HepG2 (cell line): ENCODE measurements around the gene BUB1B. TPM values are rescaled to one million over a fixed set of nuclear protein-coding genes. Genes with fewer than 3 reads are reported as not detected.

ENCODE experiments used
- ATAC-seq: fragments of 200-7000 bp; cut with Tn5 transposase; 3 replicates; pipeline ENCODE4 v1.9.1; 2020; ENCODE audit warnings: mild to moderate bottlenecking, moderate library complexity
- BruUV-seq: library from RNA; stranded (reverse); fragments of 400-500 nt; replicated peaks from 2 replicates; lab custom pipeline; 2021; lab: Mats Ljungman, UMichigan
- CTCF ChIA-PET: fragments of 300-600 bp; formaldehyde crosslinking; extraction: SDS; loops from one replicate; lab custom pipeline; 2021; ENCODE audit warnings: low total read pairs, inconsistent platforms, low intra/inter-chr PET ratio; lab: Yijun Ruan, JAX
- POLR2A ChIA-PET: fragments of 350-600 bp; sonication (Branson Sonifier 250); formaldehyde crosslinking; loops from one replicate; lab custom pipeline; 2020; ENCODE audit warnings: antibody characterized with exemption, inconsistent platforms; lab: Yijun Ruan, JAX
- DNase-seq: peaks from one replicate; pipeline ENCODE4 v3.0.0-alpha.2; 2015; ENCODE audit warnings: low spot score
- FAIRE-seq: peaks from 3 replicates; lab custom pipeline; 2011; peaks lifted over from hg19 to GRCh38; lab: Jason Lieb, UNC
- H2AFZ ChIP-seq: one replicate; pipeline ENCODE4 v1.6.1; 2011; ENCODE audit warnings: low read length, inconsistent platforms
- H3K27ac ChIP-seq: fragments of 300-600 bp; 3 replicates; pipeline ENCODE4 v1.8.0; 2011; ENCODE audit warnings: mixed run types, mild to moderate bottlenecking, mixed read lengths, low read length, inconsistent platforms; ENCODE audit not compliant: insufficient read depth; ENCODE audit errors: extremely low read length
- H3K27me3 ChIP-seq, 2 experiments: fragments of 200-600 bp in 1 of 2; 2 replicates in 1 of 2; 3 replicates in 1 of 2; pipeline versions ENCODE4 v1.6.0 to v1.8.0; 2011; ENCODE audit warnings: low read length in 2 of 2, mild to moderate bottlenecking in 2 of 2, moderate library complexity in 2 of 2, inconsistent platforms in 1 of 2; ENCODE audit not compliant: insufficient read depth in 2 of 2, control insufficient read depth in 1 of 2
- H3K36me3 ChIP-seq, 2 experiments: fragments of 200-600 bp in 1 of 2; replicated peaks in 1 of 2; 2 replicates in 1 of 2; 3 replicates in 1 of 2; pipeline versions ENCODE4 v1.5.1 to v1.8.0; 2011; ENCODE audit warnings: low read length in 2 of 2, inconsistent platforms in 1 of 2; ENCODE audit not compliant: insufficient read depth in 2 of 2, control insufficient read depth in 1 of 2
- H3K4me1 ChIP-seq: 2 replicates; pipeline ENCODE4 v1.5.1; 2012; ENCODE audit warnings: low read length, inconsistent platforms; ENCODE audit not compliant: insufficient read depth
- H3K4me2 ChIP-seq: 2 replicates; pipeline ENCODE4 v1.6.0; 2011; ENCODE audit warnings: low read depth, low read length, inconsistent platforms
- H3K4me3 ChIP-seq, 3 experiments: fragments of 200-600 bp in 1 of 3; sonication (generic), shearing (Covaris generic) in 1 of 3; replicated peaks in 1 of 3; 2 replicates each; pipeline ENCODE4 v1.5.1; 2011 to 2016; ENCODE audit warnings: low read length in 3 of 3, inconsistent platforms in 2 of 3, low read depth in 2 of 3, mild to moderate bottlenecking in 2 of 3, control low read depth in 1 of 3, mixed read lengths in 1 of 3; ENCODE audit not compliant: insufficient read depth in 1 of 3
- H3K79me2 ChIP-seq: one replicate; pipeline ENCODE4 v1.6.1; 2011; ENCODE audit warnings: low read length, inconsistent platforms; ENCODE audit not compliant: insufficient read depth
- H3K9ac ChIP-seq: 2 replicates; pipeline ENCODE4 v1.6.0; 2011; ENCODE audit warnings: mild to moderate bottlenecking, low read depth, low read length, inconsistent platforms; ENCODE audit not compliant: insufficient read depth
- H3K9me3 ChIP-seq: 2 replicates; pipeline ENCODE4 v1.5.1; 2012; ENCODE audit warnings: mild to moderate bottlenecking, low read length
- H4K20me1 ChIP-seq: 2 replicates; pipeline ENCODE4 v1.6.0; 2011; ENCODE audit warnings: inconsistent platforms, mild to moderate bottlenecking, low read length, moderate library complexity; ENCODE audit not compliant: insufficient read depth
- AHR ChIP-seq: IDR thresholded peaks from 2 replicates; pipeline ENCODE4 v1.6.1; 2018; ENCODE audit warnings: missing genetic modification reagents, missing compliant biosample characterization
- AKAP8 ChIP-seq: sonication (generic); formaldehyde crosslinking; IDR thresholded peaks from 2 replicates; pipeline ENCODE4 v1.5.1; 2020; ENCODE audit warnings: mild to moderate bottlenecking, missing genetic modification reagents
- ARID3A ChIP-seq: IDR thresholded peaks from 2 replicates; pipeline ENCODE4 v1.6.1; 2012; ENCODE audit warnings: low read depth, low read length, improper control_type of control experiment
- ZNF18 ChIP-seq: sonication (generic); formaldehyde crosslinking; IDR thresholded peaks from 2 replicates; pipeline ENCODE4 v1.8.0; 2022; ENCODE audit warnings: mild to moderate bottlenecking, missing genetic modification reagents; ENCODE audit not compliant: insufficient replicate concordance
- ZNF546 ChIP-seq: sonication (generic); formaldehyde crosslinking; conservative IDR thresholded peaks from 2 replicates; pipeline ENCODE4 v1.8.1; 2023; ENCODE audit warnings: mild to moderate bottlenecking, missing genetic modification reagents
- ZNF552 ChIP-seq: sonication (generic); formaldehyde crosslinking; IDR thresholded peaks from 2 replicates; pipeline ENCODE4 v1.9.0; 2022; ENCODE audit warnings: missing genetic modification reagents, mild to moderate bottlenecking, borderline replicate concordance
- WGBS: methylation state at CpG from one replicate; pipeline ENCODE4 v1.1.6; 2017; ENCODE audit warnings: low lambda C conversion rate; 5-methylcytosine and 5-hydroxymethylcytosine counted together
- in situ Hi-C: cut with HindIII; loops from 2 replicates; pipeline ENCODE4 v1.10.0; 2017; ENCODE audit warnings: low pct_unique_long_range_greater_than_20kb; ENCODE audit not compliant: extremely low pct_ligation_motif_present
- intact Hi-C: fragments of 100-400 bp; cut with micrococcal nuclease; formaldehyde crosslinking; loops from one replicate; pipeline ENCODE4 v1.10.0; 2022; ENCODE audit not compliant: unreplicated experiment
- polyA plus RNA-seq, 8 experiments: library from polyadenylated mRNA; depleted of rRNA in 3 of 8; stranded (reverse) in 7 of 8; unstranded in 1 of 8; fragments of >200 nt; fragmentation: Illumina TruSeq in 4 of 8; extraction: Trizol in 4 of 8; gene quantifications; 2 replicates each; pipeline versions ENCODE4 v1.2.1 to v1.2.3, GENCODE V29; 2011 to 2016; ENCODE audit warnings: low read depth in 4 of 8, missing spikeins in 1 of 8, mixed read lengths in 1 of 8; ENCODE audit not compliant: insufficient read depth in 1 of 8
- total RNA-seq, 5 experiments: library from RNA; depleted of rRNA; stranded (reverse); fragments of >200 nt; fragmentation: Illumina TruSeq; extraction: Trizol; gene quantifications; 2 replicates each; pipeline ENCODE4 v1.2.3, GENCODE V29; 2016; ENCODE audit warnings: low read depth in 1 of 5
- TF ChIP-seq, protein P1 (sequence below): sonication (generic); formaldehyde crosslinking; IDR thresholded peaks from 2 replicates; pipeline ENCODE4 v1.5.1; 2020; ENCODE audit warnings: missing genetic modification reagents, mild to moderate bottlenecking, borderline replicate concordance

The BUB1B gene
- total and polyA plus RNA-seq, 2 of the 13 experiments (the other 11 are each of a cell fraction or from before 2014, with no cell fraction given) = 26.2 to 63.5 TPM

DNA sequence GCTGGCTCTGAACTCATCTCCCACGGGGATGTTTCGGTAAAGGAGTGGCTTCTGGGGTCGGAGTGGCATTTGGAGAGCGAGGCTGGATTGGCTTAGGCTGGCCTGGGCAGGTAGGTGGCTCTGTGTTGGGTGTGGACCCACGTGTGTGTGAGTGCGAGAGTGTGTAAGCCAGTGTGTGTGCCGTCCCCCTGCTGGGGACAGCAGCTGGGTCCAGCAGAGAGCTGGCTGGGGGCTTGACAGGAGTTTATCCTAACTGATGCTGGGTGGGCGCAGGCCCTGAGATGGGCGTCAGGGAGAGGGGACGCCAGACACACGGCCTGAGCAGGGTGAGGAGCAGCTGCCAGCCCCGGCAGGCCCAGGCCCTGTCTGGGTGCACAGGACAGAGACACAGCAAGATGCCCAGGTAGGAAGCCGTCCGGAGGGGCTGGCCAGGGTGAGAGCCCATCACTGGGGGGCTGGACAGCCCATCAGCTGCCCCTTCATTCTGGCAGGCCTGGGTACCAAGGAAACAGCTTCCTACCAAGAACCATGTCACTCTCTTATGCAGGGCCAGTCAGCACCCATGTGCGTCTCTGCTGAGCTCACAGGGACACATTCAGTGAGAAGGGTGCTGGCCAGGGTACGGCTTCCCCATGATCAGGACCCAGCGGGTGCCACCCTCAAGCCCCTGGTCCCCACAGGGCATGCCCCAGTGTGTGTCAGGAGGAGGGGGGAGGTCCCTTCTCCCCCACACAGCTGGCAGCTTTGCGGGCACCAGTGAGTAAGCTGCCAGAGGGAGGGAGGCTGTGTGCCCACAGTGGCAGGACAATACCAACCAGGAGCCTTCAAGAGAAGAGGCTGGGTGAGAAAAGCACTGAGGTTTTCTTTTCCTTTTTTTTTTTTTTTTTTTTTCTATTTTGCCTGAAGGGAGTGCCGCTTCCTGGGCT, 79.1 kb downstream of the BUB1B start:
- FAIRE-seq = no peak
- intact Hi-C loops = no loop called here
- POLR2A ChIA-PET = interaction anchor here (1.3 kb wide), 1 partner anchor 33 kb away, joined by 3 read pairs; no protein-coding TSS in a partner anchor
- Histone ChIP-seq H3K9me3 (no peaks in the 10 kb centered on the region), H4K20me1 (no peaks in the 10 kb centered on the region), H3K27me3 (peaks cover 9 to 50% of the 10 kb centered on the region in 2 experiments; a peak in 4 of 5 replicates), H3K36me3 (no peaks in the 10 kb centered on the region), H3K4me3 (peak overlapping the region in 2 of 3 experiments; percentile 18 to 41; a peak in 1 of 6 replicates), H3K4me1 (peaks cover 19% of the 10 kb centered on the region), H3K27ac (no peak overlapping the region), H3K9ac (no peak overlapping the region), H3K79me2 (no peaks in the 10 kb centered on the region), H2AFZ (no peak overlapping the region), H3K4me2 (peak overlapping the region; percentile 68)
- no TSS peak for BruUV-seq
- CTCF ChIA-PET = no interaction called here
- peak; percentile 52 for ATAC-seq
- in situ Hi-C loops = no loop called here
- DNase-seq = no peak
- WGBS = 32% methylated on average over 8 of the region's 19 CpGs
- TF ChIP-seq AKAP8 (CRISPR knock-in tag) (no peak), ZNF18 (CRISPR knock-in tag) (no peak), ARID3A (no peak), AHR (CRISPR knock-in tag) (no peak), ZNF546 (CRISPR knock-in tag) (no peak), ZNF552 (CRISPR knock-in tag) (no peak)
- TF ChIP-seq, protein P1, sequence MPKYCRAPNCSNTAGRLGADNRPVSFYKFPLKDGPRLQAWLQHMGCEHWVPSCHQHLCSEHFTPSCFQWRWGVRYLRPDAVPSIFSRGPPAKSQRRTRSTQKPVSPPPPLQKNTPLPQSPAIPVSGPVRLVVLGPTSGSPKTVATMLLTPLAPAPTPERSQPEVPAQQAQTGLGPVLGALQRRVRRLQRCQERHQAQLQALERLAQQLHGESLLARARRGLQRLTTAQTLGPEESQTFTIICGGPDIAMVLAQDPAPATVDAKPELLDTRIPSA = no peak
